ENCODE results near the gene ZBTB16. TPM values are rescaled to one million over a fixed set of nuclear protein-coding genes. Genes with fewer than 3 reads are reported as not detected.

The ZBTB16 gene
- total and polyA plus RNA-seq, 2 experiments from 2014 or later: 0.29 to 1.4 TPM

DNA sequence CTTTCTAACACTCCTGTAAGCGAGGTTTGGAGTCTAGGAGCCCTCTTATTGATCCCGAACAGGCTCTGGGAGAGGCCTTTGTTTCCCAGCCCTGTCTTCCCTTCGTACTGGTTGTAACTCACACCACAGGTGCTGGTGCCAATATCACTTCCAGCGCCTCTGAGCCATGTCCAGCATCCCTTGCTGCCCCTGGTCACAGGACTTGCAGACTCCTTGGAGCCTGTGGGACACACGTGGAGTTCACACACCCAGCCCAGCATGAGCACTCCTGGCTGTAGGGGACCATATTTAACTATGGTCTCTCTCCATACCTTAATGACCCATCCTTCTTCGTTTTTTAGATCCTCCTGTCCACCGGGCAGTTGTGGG is 2.2 kb downstream of the ZBTB16 start:
- H3K27ac Mint-ChIP-seq: no peak overlapping the region
- no peaks in the 10 kb centered on the region; the same call in 1 of the 3 replicates for H3K9me3 Mint-ChIP-seq
- H3K36me3 ChIP-seq (ENCODE audit: insufficient read depth): no peaks in the 10 kb centered on the region
- peaks cover 23% of the 10 kb centered on the region for H3K4me1 Mint-ChIP-seq
- peak overlapping the region; percentile 99 for H3K4me2 ChIP-seq
- peaks cover 22% of the 10 kb centered on the region for H3K4me1 ChIP-seq (ENCODE audit: insufficient read depth)
- no peaks in the 10 kb centered on the region; the same call in 2 of the 3 replicates for H3K36me3 Mint-ChIP-seq (ENCODE audit: low read depth)
- no peak overlapping the region for H3K27ac ChIP-seq (ENCODE audit: low read depth)
- peak overlapping the region; percentile 99 for H2AFZ ChIP-seq
- peaks cover 79% of the 10 kb centered on the region for H3K27me3 Mint-ChIP-seq (ENCODE audit: insufficient read depth, low read depth, poor library complexity)
- H3K79me2 ChIP-seq (replicated peaks; ENCODE audit: insufficient read depth): no peaks in the 10 kb centered on the region
- TF ChIP-seq, protein P1, sequence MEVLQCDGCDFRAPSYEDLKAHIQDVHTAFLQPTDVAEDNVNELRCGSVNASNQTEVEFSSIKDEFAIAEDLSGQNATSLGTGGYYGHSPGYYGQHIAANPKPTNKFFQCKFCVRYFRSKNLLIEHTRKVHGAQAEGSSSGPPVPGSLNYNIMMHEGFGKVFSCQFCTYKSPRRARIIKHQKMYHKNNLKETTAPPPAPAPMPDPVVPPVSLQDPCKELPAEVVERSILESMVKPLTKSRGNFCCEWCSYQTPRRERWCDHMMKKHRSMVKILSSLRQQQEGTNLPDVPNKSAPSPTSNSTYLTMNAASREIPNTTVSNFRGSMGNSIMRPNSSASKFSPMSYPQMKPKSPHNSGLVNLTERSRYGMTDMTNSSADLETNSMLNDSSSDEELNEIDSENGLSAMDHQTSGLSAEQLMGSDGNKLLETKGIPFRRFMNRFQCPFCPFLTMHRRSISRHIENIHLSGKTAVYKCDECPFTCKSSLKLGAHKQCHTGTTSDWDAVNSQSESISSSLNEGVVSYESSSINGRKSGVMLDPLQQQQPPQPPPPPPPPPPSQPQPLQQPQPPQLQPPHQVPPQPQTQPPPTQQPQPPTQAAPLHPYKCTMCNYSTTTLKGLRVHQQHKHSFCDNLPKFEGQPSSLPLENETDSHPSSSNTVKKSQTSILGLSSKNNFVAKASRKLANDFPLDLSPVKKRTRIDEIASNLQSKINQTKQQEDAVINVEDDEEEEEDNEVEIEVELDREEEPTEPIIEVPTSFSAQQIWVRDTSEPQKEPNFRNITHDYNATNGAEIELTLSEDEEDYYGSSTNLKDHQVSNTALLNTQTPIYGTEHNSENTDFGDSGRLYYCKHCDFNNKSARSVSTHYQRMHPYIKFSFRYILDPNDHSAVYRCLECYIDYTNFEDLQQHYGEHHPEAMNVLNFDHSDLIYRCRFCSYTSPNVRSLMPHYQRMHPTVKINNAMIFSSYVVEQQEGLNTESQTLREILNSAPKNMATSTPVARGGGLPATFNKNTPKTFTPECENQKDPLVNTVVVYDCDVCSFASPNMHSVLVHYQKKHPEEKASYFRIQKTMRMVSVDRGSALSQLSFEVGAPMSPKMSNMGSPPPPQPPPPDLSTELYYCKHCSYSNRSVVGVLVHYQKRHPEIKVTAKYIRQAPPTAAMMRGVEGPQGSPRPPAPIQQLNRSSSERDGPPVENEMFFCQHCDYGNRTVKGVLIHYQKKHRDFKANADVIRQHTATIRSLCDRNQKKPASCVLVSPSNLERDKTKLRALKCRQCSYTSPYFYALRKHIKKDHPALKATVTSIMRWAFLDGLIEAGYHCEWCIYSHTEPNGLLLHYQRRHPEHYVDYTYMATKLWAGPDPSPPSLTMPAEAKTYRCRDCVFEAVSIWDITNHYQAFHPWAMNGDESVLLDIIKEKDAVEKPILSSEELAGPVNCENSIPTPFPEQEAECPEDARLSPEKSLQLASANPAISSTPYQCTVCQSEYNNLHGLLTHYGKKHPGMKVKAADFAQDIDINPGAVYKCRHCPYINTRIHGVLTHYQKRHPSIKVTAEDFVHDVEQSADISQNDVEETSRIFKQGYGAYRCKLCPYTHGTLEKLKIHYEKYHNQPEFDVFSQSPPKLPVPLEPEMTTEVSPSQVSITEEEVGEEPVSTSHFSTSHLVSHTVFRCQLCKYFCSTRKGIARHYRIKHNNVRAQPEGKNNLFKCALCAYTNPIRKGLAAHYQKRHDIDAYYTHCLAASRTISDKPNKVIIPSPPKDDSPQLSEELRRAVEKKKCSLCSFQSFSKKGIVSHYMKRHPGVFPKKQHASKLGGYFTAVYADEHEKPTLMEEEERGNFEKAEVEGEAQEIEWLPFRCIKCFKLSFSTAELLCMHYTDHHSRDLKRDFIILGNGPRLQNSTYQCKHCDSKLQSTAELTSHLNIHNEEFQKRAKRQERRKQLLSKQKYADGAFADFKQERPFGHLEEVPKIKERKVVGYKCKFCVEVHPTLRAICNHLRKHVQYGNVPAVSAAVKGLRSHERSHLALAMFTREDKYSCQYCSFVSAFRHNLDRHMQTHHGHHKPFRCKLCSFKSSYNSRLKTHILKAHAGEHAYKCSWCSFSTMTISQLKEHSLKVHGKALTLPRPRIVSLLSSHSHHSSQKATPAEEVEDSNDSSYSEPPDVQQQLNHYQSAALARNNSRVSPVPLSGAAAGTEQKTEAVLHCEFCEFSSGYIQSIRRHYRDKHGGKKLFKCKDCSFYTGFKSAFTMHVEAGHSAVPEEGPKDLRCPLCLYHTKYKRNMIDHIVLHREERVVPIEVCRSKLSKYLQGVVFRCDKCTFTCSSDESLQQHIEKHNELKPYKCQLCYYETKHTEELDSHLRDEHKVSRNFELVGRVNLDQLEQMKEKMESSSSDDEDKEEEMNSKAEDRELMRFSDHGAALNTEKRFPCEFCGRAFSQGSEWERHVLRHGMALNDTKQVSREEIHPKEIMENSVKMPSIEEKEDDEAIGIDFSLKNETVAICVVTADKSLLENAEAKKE (CRISPR knock-in tag; IDR thresholded peaks at IDR 0.05): no peak
- no peak for TF ChIP-seq NANOG (IDR thresholded peaks at IDR 0.05; ENCODE audit: borderline replicate concordance)
- TF ChIP-seq, protein P2, sequence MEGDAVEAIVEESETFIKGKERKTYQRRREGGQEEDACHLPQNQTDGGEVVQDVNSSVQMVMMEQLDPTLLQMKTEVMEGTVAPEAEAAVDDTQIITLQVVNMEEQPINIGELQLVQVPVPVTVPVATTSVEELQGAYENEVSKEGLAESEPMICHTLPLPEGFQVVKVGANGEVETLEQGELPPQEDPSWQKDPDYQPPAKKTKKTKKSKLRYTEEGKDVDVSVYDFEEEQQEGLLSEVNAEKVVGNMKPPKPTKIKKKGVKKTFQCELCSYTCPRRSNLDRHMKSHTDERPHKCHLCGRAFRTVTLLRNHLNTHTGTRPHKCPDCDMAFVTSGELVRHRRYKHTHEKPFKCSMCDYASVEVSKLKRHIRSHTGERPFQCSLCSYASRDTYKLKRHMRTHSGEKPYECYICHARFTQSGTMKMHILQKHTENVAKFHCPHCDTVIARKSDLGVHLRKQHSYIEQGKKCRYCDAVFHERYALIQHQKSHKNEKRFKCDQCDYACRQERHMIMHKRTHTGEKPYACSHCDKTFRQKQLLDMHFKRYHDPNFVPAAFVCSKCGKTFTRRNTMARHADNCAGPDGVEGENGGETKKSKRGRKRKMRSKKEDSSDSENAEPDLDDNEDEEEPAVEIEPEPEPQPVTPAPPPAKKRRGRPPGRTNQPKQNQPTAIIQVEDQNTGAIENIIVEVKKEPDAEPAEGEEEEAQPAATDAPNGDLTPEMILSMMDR (conservative IDR thresholded peaks at IDR 0.05; ENCODE audit: low read depth in 2 of 2): no peak
- no peak for TF ChIP-seq CREB1 (CRISPR knock-in tag; IDR thresholded peaks at IDR 0.05; ENCODE audit: low read depth)
- TF ChIP-seq, protein P3, sequence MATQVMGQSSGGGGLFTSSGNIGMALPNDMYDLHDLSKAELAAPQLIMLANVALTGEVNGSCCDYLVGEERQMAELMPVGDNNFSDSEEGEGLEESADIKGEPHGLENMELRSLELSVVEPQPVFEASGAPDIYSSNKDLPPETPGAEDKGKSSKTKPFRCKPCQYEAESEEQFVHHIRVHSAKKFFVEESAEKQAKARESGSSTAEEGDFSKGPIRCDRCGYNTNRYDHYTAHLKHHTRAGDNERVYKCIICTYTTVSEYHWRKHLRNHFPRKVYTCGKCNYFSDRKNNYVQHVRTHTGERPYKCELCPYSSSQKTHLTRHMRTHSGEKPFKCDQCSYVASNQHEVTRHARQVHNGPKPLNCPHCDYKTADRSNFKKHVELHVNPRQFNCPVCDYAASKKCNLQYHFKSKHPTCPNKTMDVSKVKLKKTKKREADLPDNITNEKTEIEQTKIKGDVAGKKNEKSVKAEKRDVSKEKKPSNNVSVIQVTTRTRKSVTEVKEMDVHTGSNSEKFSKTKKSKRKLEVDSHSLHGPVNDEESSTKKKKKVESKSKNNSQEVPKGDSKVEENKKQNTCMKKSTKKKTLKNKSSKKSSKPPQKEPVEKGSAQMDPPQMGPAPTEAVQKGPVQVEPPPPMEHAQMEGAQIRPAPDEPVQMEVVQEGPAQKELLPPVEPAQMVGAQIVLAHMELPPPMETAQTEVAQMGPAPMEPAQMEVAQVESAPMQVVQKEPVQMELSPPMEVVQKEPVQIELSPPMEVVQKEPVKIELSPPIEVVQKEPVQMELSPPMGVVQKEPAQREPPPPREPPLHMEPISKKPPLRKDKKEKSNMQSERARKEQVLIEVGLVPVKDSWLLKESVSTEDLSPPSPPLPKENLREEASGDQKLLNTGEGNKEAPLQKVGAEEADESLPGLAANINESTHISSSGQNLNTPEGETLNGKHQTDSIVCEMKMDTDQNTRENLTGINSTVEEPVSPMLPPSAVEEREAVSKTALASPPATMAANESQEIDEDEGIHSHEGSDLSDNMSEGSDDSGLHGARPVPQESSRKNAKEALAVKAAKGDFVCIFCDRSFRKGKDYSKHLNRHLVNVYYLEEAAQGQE (IDR thresholded peaks at IDR 0.05; ENCODE audit: unreplicated experiment): no peak
- no peak for TF ChIP-seq STAT1 (IDR thresholded peaks at IDR 0.05; ENCODE audit: unreplicated experiment)
- TF ChIP-seq, protein P4, sequence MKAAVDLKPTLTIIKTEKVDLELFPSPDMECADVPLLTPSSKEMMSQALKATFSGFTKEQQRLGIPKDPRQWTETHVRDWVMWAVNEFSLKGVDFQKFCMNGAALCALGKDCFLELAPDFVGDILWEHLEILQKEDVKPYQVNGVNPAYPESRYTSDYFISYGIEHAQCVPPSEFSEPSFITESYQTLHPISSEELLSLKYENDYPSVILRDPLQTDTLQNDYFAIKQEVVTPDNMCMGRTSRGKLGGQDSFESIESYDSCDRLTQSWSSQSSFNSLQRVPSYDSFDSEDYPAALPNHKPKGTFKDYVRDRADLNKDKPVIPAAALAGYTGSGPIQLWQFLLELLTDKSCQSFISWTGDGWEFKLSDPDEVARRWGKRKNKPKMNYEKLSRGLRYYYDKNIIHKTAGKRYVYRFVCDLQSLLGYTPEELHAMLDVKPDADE (IDR thresholded peaks at IDR 0.05): no peak
- no peak for TF ChIP-seq ZNF114 (CRISPR knock-in tag; IDR thresholded peaks at IDR 0.05)
- no peak for TF ChIP-seq EZH2 (IDR thresholded peaks at IDR 0.05; ENCODE audit: low read depth, unreplicated experiment)
- no peak for TF ChIP-seq EZH2phosphoT487 (IDR thresholded peaks at IDR 0.05; ENCODE audit: unreplicated experiment)
- no peak for TF ChIP-seq JUNB (IDR thresholded peaks at IDR 0.05; ENCODE audit: unreplicated experiment)
- TF ChIP-seq ZNF331 (CRISPR knock-in tag; IDR thresholded peaks at IDR 0.05; ENCODE audit: low read depth): no peak
- no peak for TF ChIP-seq POLR2AphosphoS5 (IDR thresholded peaks at IDR 0.05; ENCODE audit: low read depth)
- peaks cover 9% of the 10 kb centered on the region; the same call in 1 of the 2 replicates for H3F3A ChIP-seq (replicated peaks; ENCODE audit: low read depth)
- peaks cover 78% of the 10 kb centered on the region for H3K27me3 ChIP-seq (ENCODE audit: insufficient read depth)
- H4K20me1 ChIP-seq (replicated peaks; ENCODE audit: insufficient read depth): no peaks in the 10 kb centered on the region; the same call in 1 of the 2 replicates
- DNase-seq (ENCODE audit: low spot score): no peak
- ATAC-seq: no peak
- H3K4me3 ChIP-seq: peak overlapping the region; percentile 80
- no peaks in the 10 kb centered on the region for H3K9me2 ChIP-seq (ENCODE audit: insufficient read depth)
- peak overlapping the region; percentile 79 for H3K4me3 Mint-ChIP-seq

Data from GM23338 (cell line).